Head of caudate nucleus (tissue), 42 donors: ENCODE results near the gene MAD1L1.
"Not testable (repeated sequence)": the region's sequence is repeated elsewhere in the genome, so short reads cannot be mapped to it uniquely, and the experiment has no call there.

Experiments used
- DNase-seq, 42 donors: peaks; one replicate each; pipeline versions ENCODE4 v3.0.0 to v3.0.0-alpha.2; 2020 to 2021; ENCODE audit warnings: mixed read lengths in 7 of 42
- intact Hi-C: fragments of 100-400 bp; cut with DNase I; formaldehyde crosslinking; loops from one replicate; pipeline ENCODE4 v1.15.0; 2022

The MAD1L1 gene

DNA sequence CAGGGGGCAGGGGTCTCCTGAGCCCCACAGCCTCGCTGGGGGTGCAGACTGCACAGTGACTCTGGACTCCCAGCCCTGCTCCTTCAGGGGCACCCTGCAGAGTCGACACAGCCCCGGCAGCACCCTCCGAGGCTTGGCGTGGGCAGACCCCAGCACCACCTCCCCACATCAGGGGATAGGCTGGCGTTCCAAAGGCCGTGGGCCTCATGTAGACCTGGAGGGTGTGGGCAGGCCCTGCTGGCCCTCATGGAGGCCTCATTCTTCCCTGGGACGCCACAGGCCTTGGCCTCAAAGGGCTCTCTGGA lies 296.8 kb downstream of the MAD1L1 start:
- intact Hi-C loops = no loop called here
- no peak for DNase-seq

GRCh38 chr7:1935176-1936005 lies 297.4 kb downstream of the MAD1L1 start:
- peak in 2 of 42 donors; percentile 33 to 63 for DNase-seq
- intact Hi-C loops = no loop called here

- DNase-seq = no peak
- intact Hi-C loops = no loop called here
These were observed 298.0 kb downstream of the MAD1L1 start for GRCh38 chr7:1934756-1935155.

GRCh38 chr7:1934017-1934416 lies 298.7 kb downstream of the MAD1L1 start:
- DNase-seq = no peak
- intact Hi-C loops = no loop called here

DNA sequence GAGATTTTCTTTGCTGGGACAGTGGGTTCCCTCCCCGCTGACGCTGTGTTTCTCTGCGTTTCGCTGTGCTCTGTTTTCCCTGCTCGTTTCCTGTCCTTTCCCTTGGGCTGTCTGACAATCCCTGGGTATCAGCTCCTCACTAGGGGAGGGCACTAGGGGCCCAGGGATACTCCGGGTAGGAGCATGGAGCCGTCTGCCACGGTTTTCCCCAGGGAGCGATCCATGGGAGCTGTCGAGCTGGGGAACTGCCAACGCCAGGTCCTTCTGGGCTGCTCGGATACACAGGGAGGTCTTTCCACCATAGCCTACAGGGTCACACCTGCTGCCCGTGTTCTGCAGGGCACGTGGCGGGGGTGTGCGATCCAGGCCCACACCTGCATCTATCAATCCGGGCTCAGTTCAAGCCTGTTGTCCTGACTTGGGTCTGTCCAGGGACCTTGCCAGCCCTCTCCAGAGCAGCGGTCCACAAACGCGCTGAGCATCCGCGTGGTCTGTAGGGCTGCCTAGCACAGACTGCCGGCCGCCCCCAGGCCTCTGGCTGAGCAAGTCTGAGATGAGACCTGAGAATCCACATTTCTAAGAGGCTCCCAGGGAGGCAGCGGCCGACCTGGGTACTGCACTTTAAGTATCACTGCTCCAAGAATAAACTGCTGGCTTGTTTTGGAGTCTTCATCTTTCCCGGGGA lies 299.5 kb downstream of the MAD1L1 start:
- intact Hi-C loops = no loop called here
- no peak for DNase-seq

DNA sequence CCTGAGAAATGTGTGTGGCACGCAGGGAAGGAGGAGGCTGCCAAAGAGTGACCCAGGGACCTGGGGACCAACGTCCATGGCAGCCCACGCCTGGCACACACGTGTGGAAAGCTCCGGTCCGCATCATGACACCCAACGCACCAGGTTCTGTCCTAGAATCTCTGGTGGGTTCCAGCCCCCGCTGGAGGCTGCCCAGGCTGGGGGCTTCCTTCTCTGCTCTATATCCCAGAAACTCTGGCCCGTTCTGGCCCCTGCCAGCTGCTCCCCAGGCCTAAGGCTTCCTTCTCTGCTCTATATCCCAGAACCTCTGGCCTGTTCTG lies 300.8 kb downstream of the MAD1L1 start:
- intact Hi-C loops = no loop called here
- no peak for DNase-seq

- intact Hi-C loops = no loop called here
These were observed 301.3 kb downstream of the MAD1L1 start for GRCh38 chr7:1931256-1931950.

GRCh38 chr7:1930381-1931065 lies 302.2 kb downstream of the MAD1L1 start:
- DNase-seq = no peak
- intact Hi-C loops = no loop called here

More at GRCh38 chr7:1931256-1931950, 301.3 kb downstream of the MAD1L1 start:
- DNase-seq = no peak

- DNase-seq, intact Hi-C loops: not testable (repeated sequence)
These were observed 303.3 kb downstream of the MAD1L1 start for GRCh38 chr7:1929349-1929925.

DNA sequence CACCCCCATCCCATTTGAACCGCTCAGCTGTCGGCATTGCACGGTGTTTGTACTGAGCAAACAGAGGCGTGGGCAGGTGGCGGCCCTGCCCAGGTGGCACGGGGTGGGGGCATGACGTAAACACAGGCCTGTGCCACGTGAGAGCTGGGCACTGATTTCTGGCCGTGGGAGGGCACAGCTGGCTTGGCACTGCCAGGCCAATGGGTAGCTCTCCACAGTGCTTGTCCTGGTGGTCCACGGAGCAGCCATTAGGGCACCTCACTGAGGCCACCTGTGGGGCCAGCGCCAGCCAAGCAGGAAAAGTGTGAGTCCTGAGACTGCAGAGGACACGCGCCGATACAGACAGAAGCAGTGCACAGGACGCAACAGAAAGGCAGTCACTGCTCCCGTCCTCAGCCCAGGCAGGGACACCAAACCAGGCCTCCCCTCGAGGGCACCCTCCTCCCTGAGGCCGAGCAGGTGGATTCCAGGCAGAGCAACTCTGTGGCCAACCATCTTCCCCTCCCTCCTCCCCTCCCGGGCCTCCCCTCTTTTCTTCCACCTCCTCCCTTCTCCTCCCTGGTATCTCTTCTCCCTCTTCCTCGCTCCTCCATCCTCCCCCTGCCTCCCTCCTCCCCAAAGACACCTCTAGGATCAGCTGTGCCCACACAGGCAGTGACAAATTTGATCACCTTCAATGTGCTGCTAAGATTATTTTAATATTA lies 303.9 kb downstream of the MAD1L1 start:
- DNase-seq = peak in 5 of 42 donors; percentile 27 to 60 (median 38)
- intact Hi-C loops = no loop called here

DNA sequence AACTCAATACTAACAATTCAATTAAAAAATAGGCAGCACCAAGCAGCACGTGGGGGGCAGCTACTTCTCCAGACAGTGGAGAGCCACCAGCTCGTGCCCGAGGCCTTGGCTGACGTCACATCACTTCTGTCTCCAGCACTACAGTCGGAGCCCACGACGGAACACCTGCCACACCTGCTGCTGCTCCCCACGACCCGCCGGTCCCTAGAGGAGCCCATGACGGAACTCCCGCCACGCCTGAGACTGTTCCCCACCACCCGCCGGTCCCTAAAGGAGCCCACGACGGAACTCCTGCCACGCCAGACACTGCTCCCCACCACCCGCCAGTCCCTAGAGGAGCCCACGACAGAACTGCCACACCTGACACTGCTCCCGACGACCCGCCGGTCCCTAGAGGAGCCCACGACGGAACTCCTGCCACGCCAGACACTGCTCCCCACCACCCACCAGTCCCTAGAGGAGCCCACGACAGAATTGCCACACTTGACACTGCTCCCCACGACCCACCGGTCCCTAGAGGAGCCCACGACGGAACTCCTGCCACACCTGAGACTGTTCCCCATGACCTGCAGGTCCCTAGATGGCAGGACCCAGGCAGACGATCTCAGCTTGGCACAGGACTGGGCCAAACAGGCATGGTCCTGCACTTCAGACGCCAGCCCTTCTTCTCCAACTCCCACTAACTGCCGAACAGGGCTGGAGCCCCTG lies 304.7 kb downstream of the MAD1L1 start:
- intact Hi-C loops = no loop called here
- DNase-seq = no peak

GRCh38 chr7:1926908-1927306 lies 305.8 kb downstream of the MAD1L1 start:
- intact Hi-C loops = no loop called here
- no peak for DNase-seq

DNA sequence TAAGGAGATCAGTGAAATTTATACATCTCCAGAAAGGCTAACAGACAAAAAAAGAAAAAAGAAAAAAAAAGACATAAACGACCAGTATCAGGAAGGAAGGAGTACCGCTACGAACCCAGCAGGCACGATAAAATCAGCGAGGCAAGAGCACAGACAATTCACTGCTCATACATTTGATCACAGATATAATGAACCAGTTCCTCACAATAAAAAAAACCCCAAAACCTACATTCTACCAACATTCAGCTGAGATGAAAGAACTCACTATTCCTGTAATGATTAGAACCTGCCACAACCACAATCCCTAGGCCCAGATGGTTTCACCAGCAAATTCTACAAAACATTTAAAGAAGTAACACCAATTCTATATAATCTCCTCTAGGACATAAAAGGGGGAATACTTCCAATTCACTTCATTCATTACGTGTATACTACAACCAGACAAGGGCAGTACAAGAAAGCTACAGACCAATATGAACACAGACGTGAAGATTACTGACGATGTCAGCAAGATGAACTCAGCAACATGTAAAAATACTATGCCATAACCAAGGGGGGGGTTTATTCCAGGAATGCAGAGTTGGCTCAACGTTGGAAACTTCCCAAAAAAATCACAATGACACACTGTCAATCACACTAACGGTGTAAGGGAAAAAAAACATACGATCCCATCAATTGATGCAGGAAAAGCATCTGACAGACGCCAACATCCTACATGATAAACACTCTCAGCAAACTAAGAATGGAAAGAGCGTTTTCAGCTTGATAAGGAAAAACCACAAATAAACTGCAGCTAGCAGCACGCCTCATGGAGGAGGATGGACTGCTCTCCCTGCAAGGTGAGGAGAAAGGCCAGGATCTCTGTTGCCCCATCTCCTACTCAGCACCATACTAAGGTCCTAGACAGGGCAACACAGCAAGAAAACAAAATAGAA lies 306.5 kb downstream of the MAD1L1 start:
- intact Hi-C loops = no loop called here
- DNase-seq = no peak

DNA sequence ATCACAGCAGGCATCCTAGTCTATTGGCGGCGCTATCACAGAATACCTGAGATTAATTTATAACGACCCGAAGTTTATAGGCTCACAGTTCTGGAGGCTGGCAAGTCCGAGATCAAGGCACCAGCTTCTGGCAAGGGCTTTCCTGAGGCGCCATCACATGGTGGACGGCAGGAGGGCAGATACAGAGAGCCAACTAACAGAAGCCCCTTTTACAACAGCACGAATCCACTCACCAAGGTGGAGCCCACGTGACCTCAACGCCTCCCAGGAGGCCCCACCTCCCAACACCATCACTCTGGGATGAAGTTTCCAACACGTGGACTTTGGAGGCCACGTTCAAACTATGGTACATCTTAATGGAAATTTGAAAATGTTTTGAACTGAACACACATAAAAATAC lies 307.4 kb downstream of the MAD1L1 start:
- DNase-seq = no peak
- intact Hi-C loops = no loop called here

DNA sequence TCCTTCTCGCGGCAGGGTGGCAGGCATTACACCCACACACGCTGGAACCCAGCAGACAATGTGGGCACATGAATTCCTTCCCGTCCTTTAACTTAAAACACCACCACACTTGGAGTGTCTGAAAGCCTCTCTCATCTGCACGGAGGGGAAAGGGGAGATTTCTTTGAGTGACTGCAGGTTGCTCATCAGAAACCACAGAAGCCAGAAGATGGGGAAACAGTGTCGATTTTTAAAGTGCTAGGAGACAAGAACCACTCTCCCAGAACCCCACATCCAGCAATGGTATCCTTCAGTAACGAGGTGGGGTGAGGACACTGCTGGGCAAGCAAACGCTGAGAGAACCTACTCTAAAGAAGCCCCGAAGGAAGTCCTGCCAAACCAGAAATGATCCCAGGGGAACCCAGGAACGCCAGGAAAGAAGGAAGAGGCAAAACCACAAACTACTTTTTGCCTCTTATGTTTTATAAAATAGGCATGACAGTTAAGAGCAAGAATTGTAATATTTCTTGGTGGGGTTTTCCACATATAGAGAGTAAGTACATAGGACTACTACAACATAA lies 308.4 kb downstream of the MAD1L1 start:
- intact Hi-C loops = no loop called here
- DNase-seq = no peak

- no peak for DNase-seq
- intact Hi-C loops = no loop called here
These were observed 309.1 kb downstream of the MAD1L1 start for GRCh38 chr7:1923409-1924257.
